GM21526 (cell line): Measurements from ENCODE around the gene TRIO.

Experiments used
- ATAC-seq: cut with Tn5 transposase; IDR thresholded peaks from one replicate; pipeline ENCODE4 v1.9.1; 2021; ENCODE audit warnings: moderate library complexity; ENCODE audit not compliant: unreplicated experiment, low FRiP score

The TRIO gene

GRCh38 chr5:14145435-14146334 is 2.5 kb downstream of the TRIO start:
- no peak for ATAC-seq

- no peak for ATAC-seq
Observed at GRCh38 chr5:14146725-14147124, 3.6 kb downstream of the TRIO start.

- ATAC-seq = no peak
Observed at GRCh38 chr5:14147210-14147609, 4.1 kb downstream of the TRIO start.

GRCh38 chr5:14148483-14148882 is 5.3 kb downstream of the TRIO start:
- ATAC-seq = no peak

GRCh38 chr5:14148890-14149671 is 5.9 kb downstream of the TRIO start:
- ATAC-seq = no peak

- no peak for ATAC-seq
Observed at GRCh38 chr5:14149672-14150274, 6.6 kb downstream of the TRIO start.

GRCh38 chr5:14151416-14151815 is 8.3 kb downstream of the TRIO start:
- ATAC-seq = no peak

GRCh38 chr5:14153071-14153864 is 10.1 kb downstream of the TRIO start:
- no peak for ATAC-seq

GRCh38 chr5:14153932-14154731 is 11.0 kb downstream of the TRIO start:
- ATAC-seq = no peak

GRCh38 chr5:14155075-14155474 is 11.9 kb downstream of the TRIO start:
- ATAC-seq = peak; percentile 79

- ATAC-seq = no peak
Observed at GRCh38 chr5:14155739-14156138, 12.6 kb downstream of the TRIO start.

- no peak for ATAC-seq
Observed at GRCh38 chr5:14156290-14156649, 13.1 kb downstream of the TRIO start.

GRCh38 chr5:14156650-14157492 is 13.7 kb downstream of the TRIO start:
- peak; percentile 46 for ATAC-seq

GRCh38 chr5:14157493-14157782 is 14.3 kb downstream of the TRIO start:
- no peak for ATAC-seq

GRCh38 chr5:14158890-14159666 is 15.9 kb downstream of the TRIO start:
- ATAC-seq = no peak

GRCh38 chr5:14161825-14162556 is 18.8 kb downstream of the TRIO start:
- ATAC-seq = no peak
